ENCODE data around the gene EMD.

Gene EMD

DNA sequence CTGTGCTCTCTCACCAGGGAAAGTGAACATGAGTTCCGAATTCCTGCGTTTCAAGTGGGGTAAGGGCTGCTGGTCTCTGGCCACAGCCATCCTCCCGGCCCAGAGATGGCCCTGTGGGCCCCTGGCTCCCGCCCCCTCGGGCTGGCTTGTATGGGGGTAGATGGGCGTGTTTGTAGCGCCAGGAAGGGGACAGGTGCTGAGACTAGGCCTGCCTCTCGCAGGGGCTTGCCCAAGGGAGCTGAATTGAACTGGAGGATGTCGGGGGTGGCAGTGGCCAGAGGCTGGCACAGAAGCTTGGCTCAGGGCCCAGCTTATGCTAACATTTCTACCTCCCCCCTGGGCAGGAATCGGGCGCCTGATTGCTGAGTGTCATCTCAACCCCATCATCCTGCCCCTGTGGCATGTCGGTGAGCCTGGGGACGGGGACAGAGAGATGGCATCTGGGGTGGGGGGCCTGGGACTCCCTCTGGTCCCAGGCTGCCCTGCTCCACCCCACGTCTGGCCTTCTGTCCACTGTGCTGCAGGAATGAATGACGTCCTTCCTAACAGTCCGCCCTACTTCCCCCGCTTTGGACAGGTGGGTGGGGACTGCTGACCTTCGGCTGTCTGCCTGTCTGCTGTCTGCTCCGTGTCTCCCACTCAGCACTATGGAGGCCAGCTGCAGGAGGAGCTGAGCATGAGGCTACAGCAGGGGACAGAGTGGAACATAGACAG is 40.8 kb downstream of the EMD start:
- no peak overlapping the region for H3K4me3 ChIP-seq (replicated peaks; ENCODE audit: low read depth, low read length)
- no peak for DNase-seq (ENCODE audit: low read depth)
- TF ChIP-seq, protein P1, sequence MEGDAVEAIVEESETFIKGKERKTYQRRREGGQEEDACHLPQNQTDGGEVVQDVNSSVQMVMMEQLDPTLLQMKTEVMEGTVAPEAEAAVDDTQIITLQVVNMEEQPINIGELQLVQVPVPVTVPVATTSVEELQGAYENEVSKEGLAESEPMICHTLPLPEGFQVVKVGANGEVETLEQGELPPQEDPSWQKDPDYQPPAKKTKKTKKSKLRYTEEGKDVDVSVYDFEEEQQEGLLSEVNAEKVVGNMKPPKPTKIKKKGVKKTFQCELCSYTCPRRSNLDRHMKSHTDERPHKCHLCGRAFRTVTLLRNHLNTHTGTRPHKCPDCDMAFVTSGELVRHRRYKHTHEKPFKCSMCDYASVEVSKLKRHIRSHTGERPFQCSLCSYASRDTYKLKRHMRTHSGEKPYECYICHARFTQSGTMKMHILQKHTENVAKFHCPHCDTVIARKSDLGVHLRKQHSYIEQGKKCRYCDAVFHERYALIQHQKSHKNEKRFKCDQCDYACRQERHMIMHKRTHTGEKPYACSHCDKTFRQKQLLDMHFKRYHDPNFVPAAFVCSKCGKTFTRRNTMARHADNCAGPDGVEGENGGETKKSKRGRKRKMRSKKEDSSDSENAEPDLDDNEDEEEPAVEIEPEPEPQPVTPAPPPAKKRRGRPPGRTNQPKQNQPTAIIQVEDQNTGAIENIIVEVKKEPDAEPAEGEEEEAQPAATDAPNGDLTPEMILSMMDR (IDR thresholded peaks at IDR 0.05; ENCODE audit: low read length, missing control alignments) = no peak

DNA sequence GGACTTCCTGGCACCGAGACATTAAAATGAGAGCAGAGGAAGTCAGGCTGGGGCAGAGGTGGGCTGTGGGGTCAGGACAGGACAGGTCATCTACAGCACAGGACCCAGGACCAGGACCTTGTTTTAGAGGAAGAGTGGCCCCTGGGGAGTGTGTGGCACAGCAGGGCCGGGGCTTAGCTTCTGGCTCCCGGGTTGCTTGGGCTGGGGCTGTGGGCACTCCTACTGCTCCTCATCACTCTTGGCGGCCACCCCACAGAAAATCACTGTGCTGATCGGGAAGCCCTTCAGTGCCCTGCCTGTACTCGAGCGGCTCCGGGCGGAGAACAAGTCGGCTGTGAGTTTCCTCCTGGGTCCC is 41.3 kb downstream of the EMD start:
- no peak overlapping the region for H3K4me3 ChIP-seq (replicated peaks; ENCODE audit: low read depth, low read length)
- TF ChIP-seq, protein P1 (IDR thresholded peaks at IDR 0.05; ENCODE audit: low read length, missing control alignments) = no peak
- no peak for DNase-seq (ENCODE audit: low read depth)

DNA sequence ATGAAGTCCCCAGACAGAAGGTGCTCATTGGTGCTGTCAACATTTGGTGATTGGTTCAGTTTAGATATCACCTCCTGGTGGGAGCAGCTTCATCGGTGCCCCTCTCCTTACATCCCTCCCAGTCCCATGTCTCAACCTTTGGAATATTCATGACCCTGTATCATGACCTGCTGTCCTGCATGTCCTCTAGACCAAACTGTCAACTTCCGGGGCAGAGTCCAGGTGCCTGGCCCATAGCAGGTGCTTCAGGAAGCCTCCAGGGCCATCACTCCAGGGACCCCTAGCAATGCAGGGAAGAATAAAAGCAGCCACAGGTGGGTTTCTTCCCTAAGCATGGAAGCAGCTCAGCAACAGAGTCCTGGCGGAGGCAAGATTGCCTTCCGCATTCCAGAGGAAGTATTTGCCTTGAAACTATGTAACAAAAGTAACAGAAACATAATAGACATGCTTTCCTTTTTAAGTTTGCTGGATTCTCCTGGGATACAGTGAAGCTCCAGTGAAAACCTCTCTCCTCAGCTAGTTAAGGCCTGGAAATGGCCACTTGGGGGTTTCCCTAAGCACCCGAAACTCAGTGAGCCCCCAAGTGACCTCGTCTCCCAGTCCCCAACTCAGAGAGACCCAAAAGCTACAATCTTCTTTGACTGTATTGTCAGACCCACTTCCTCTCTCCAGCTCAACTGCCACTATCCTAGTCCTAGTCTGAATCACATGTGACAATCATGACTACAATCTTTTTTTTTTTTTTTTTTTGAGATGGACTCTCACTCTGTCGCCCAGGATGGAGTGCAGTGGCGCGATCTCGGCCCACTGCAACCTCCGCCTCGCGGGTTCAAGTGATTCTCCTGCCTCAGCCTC is 48.0 kb downstream of the EMD start:
- H3K4me3 ChIP-seq (replicated peaks; ENCODE audit: low read depth, low read length) = no peak overlapping the region
- no peak for DNase-seq (ENCODE audit: low read depth)

DNA sequence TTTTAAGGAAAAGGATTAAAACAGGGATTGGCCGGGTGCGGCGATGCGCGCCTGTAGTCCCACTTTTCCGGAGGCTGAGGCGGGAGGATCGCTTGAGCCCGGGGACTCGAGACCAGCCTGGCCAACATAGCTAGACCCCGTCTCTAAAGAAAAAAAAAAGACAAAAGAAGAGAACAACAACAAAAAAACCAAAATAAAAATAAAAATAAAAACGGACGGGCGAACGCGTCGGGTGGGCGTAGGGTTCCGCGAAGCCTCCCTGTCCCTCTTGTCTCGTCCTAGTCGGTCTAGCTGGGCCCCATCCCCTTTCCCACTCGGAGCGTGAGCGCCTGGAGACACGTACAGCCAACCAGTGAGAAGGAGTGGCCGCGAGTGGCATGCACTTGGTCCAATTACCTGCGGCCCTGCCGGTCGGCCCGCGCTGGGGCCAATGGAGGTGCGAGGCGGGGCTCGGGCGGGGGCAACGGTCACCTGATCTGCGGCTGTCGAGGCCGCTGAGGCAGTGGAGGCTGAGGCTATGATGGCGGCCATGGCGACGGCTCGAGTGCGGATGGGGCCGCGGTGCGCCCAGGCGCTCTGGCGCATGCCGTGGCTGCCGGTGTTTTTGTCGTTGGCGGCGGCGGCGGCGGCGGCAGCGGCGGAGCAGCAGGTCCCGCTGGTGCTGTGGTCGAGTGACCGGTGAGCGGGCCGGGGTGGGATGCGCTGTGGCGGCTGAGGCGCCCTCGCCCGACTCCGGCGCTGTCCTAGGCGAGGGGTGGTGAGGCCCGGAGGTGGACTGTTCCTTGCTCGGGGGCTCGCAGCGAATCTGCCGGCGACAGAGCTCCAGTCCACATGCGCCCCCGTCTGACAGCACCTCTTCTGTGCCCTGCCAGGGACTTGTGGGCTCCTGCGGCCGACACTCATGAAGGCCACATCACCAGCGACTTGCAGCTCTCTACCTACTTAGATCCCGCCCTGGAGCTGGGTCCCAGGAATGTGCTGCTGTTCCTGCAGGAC is 49.4 kb downstream of the EMD start, which contains the start of gene ATP6AP1:
Gene ATP6AP1, plus strand, starts transcription at position 502 of the 996 bp plus-strand sequence. Its CDS starts 16 bp downstream, at position 518.
- peak; percentile 95 for DNase-seq (ENCODE audit: low read depth)
- peak within 1 kb of the TSS; percentile 66 for H3K4me3 ChIP-seq (replicated peaks; ENCODE audit: low read depth, low read length)
- TF ChIP-seq, protein P1 (IDR thresholded peaks at IDR 0.05; ENCODE audit: low read length, missing control alignments) = no peak

More for the DNA sequence above, 48.0 kb downstream of the EMD start:
- TF ChIP-seq, protein P1 (IDR thresholded peaks at IDR 0.05; ENCODE audit: low read length, missing control alignments) = no peak

DNA sequence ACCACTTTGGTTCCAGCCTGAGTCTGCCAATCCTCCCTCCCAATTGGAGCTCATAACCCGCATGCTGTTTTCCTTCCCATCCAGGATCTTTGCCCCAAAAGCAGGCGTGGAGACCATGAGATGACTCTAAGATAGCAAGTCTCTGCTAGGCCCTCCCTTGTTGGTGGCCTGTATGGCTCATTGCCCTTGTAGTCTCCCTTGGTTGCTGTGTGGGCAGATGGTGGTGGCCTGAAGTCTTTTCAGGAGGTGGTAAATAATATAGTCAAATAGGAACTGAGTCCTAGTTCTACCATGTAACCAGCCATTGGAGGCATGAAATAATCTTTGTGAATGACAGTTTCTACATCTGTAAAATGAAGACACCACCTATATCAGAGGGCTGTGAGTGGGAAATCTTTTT is 50.6 kb downstream of the EMD start:
- TF ChIP-seq, protein P1 (IDR thresholded peaks at IDR 0.05; ENCODE audit: low read length, missing control alignments) = no peak
- no peak for DNase-seq (ENCODE audit: low read depth)
- H3K4me3 ChIP-seq (replicated peaks; ENCODE audit: low read depth, low read length) = peak overlapping the region; percentile 66

DNA sequence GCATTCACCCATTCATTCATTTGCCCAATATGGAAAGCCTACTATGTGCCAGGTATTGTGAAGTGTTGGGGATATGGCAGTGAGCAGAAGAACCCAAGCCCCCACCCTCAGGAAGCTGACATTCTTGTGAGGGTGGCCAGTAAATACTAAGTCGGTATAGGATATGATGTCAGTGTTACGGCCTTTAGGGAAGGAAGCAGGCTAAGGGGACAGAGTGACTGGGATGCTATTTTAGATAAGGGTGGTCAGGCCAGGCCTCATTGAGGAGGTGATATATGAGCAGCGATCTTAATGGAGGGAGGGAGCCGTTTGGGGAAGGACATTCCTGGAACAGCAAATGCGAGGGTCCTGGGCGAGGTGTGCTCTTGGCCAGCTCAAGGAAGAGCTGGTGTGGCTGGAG is 51.4 kb downstream of the EMD start:
- H3K4me3 ChIP-seq (replicated peaks; ENCODE audit: low read depth, low read length) = no peak overlapping the region
- no peak for DNase-seq (ENCODE audit: low read depth)
- TF ChIP-seq, protein P1 (IDR thresholded peaks at IDR 0.05; ENCODE audit: low read length, missing control alignments) = no peak

All from fibroblast of pulmonary artery (primary cell).